ENCODE results near the gene RBM6.

Gene RBM6

DNA sequence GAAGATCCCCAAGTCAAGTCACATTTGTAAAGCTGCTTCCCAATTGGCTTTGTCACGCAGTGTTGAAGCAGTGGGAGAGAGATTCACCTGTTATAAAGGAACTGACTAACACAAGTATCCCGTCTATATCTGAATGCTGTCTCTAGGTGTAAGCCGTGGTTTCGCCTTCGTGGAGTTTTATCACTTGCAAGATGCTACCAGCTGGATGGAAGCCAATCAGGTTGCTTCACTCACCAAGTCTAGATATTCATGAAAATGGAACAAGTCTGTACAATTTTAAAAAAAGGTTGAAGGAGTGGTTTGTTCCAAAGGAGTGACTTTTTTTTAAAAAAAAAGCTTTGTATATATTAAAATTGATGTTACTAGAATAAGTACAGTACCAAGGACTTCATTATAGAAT, 160.4 kb downstream of the RBM6 start:
- H3K9me3 ChIP-seq, result no peaks in the 10 kb centered on the region
- H3K4me3 ChIP-seq, result no peak overlapping the region
- H3K4me2 ChIP-seq, result no peak overlapping the region
- no peaks in the 10 kb centered on the region for H3K4me1 ChIP-seq
- no peaks in the 10 kb centered on the region for H3K27me3 ChIP-seq
- H3K36me3 ChIP-seq, result peaks cover 100% of the 10 kb centered on the region
- no peak for TF ChIP-seq Cebpa-rat (IDR thresholded peaks at IDR 0.05)
- no peak overlapping the region for H3K27ac ChIP-seq
- H4K20me1 ChIP-seq, result peaks cover 80% of the 10 kb centered on the region
- no peak overlapping the region for H3K9ac ChIP-seq

DNA sequence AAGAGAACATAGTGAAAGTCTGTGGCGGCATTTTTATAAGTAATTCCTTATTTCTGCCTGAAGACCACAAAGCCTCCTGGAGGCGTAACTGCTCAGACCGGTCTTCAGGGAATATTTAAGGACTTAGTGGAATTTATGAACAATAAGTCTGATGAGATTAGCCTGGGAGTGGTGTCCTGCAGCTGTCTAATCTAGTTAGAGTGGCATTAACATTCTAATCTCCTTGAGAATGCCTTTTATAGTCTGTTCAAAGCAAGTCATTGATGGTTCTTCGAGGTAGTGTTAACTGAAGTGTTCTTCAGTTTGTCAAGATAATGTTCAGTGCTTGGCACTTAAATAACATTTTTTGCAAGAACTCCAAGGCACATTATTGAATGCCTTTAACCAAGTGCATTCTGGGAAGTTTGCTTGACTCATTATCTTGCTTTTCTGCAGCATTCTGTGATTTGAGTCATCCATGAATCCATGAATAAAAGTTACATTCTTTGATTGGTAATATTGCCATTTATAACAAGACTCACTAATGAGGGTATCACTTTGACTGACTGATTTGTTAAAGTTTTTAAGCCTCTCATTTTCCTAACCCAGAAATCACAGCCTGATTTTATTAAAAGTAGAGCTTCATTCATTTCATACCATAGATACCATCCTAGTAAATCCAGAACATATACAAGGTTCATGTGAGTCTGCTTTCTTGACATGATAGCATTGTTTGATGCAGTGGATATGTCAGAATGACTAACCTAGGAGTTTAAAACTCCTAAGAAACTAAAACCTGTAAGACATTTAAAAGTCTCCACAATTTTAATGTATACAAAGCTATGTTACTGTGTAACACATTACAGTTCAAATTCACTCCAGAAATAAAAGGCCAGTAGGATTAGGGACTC, 161.3 kb downstream of the RBM6 start:
- H3K36me3 ChIP-seq, result peaks cover 100% of the 10 kb centered on the region
- no peaks in the 10 kb centered on the region for H3K27me3 ChIP-seq
- no peak overlapping the region for H3K4me2 ChIP-seq
- H3K27ac ChIP-seq, result no peak overlapping the region
- H4K20me1 ChIP-seq, result peaks cover 72% of the 10 kb centered on the region
- TF ChIP-seq Cebpa-rat (IDR thresholded peaks at IDR 0.05), result no peak
- no peak overlapping the region for H3K4me3 ChIP-seq
- H3K9ac ChIP-seq, result no peak overlapping the region
- H3K9me3 ChIP-seq, result no peaks in the 10 kb centered on the region
- H3K4me1 ChIP-seq, result peaks cover 1% of the 10 kb centered on the region; the same call in 1 of the 2 replicates

DNA sequence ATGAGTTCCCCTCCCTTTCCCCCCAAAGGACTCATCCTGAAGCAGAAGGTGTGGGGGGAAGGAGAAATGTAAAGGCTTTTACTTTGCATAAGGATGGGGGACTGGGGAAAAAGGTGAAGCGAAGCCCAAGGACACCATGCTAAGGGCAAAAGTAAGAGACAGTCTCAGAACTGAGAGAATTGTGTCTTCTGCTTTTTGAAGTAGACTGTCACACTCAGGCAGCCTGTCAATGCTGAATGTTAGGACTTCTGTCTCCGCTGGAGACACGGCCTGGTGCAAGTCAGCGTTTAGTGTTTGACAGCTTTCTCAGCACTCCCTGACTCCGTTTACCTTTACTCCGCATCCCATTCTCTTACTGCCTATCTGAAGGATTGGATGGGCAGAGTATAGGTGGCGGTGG, 162.6 kb downstream of the RBM6 start:
- no peaks in the 10 kb centered on the region for H3K9me3 ChIP-seq
- no peak overlapping the region for H3K27ac ChIP-seq
- H3K9ac ChIP-seq, result no peak overlapping the region
- no peaks in the 10 kb centered on the region for H3K27me3 ChIP-seq
- no peak for TF ChIP-seq Cebpa-rat (IDR thresholded peaks at IDR 0.05)
- no peak overlapping the region for H3K4me2 ChIP-seq
- peaks cover 100% of the 10 kb centered on the region for H3K36me3 ChIP-seq
- no peak overlapping the region for H3K4me3 ChIP-seq
- peaks cover 15% of the 10 kb centered on the region for H3K4me1 ChIP-seq
- H4K20me1 ChIP-seq, result peaks cover 58% of the 10 kb centered on the region

DNA sequence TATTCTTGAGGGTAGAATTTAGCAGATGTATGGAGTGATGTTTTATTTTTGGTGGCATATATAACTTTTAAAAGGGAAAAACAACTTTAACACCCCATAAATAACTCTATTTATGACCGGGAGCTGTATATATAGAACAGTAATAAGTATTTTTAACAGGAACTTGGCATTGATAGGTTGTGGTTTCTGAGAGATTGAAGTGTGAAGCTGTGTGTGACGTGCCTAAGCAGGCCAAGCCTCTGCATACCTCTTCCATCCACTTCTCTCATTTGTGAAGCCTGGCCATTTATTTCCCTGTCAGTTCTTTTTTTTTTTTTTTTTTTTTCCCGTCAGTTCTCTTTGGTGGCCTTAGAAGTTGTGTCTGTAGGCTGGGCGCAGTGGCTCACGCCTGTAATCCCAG, 171.8 kb downstream of the RBM6 start:
- Histone ChIP-seq H3K9me3 (no peaks in the 10 kb centered on the region), H3K9ac (peak overlapping the region; percentile 54; the same call in 1 of the 2 replicates), H3K4me3 (no peak overlapping the region), H3K4me1 (peaks cover 66% of the 10 kb centered on the region), H3K4me2 (peak overlapping the region; percentile 83), H3K27me3 (no peaks in the 10 kb centered on the region), H3K36me3 (peaks cover 95% of the 10 kb centered on the region), H4K20me1 (peaks cover 12% of the 10 kb centered on the region), H3K27ac (peak overlapping the region; percentile 76)
- no peak for TF ChIP-seq Cebpa-rat (IDR thresholded peaks at IDR 0.05)

DNA sequence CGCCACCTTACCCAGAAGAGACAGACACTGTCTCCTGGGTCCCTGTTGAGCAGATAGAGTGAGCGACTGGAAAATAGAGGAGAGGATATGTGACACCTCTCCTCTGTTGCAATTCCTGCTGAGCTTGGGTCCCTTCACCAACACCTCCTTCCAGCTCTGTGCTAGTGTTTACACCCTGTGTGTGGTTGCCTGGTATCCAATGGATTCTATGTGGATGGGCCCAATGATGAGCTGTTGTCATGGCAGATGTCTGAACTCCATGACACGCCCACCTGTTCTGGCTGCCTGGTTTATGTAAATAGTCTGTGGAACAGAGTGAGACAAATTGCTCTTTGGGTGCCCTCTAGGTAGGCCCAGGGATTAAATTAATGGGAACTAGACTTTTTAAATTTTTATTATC, 172.5 kb downstream of the RBM6 start:
- Histone ChIP-seq H3K4me2 (peak overlapping the region; percentile 83), H3K27ac (peak overlapping the region; percentile 76), H3K9ac (peak overlapping the region; percentile 4; the same call in 1 of the 2 replicates), H3K4me1 (peaks cover 59% of the 10 kb centered on the region), H3K27me3 (no peaks in the 10 kb centered on the region), H4K20me1 (peaks cover 19% of the 10 kb centered on the region), H3K36me3 (peaks cover 95% of the 10 kb centered on the region), H3K9me3 (no peaks in the 10 kb centered on the region), H3K4me3 (no peak overlapping the region)
- no peak for TF ChIP-seq Cebpa-rat (IDR thresholded peaks at IDR 0.05)

DNA sequence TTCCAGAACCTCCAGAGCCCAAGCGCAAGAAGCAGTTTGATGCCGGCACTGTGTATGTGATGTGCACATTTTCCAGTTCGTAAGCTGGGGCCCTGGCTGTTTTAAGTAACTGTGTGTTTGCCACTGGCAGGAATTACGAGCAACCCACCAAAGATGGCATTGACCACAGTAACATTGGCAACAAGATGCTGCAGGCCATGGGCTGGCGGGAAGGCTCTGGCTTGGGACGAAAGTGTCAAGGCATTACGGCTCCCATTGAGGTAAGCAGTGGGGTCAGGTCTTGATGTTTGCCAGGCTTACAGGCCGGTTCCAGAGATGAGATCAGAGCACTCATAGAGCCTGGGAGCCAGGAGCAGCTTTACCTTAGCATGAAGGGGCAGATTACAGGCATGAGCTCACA, 177.2 kb downstream of the RBM6 start:
- no peak overlapping the region for H3K4me2 ChIP-seq
- peaks cover 96% of the 10 kb centered on the region for H3K36me3 ChIP-seq
- H3K4me3 ChIP-seq, result no peak overlapping the region
- H3K27ac ChIP-seq, result no peak overlapping the region
- H3K9ac ChIP-seq, result no peak overlapping the region
- peaks cover 23% of the 10 kb centered on the region for H3K4me1 ChIP-seq
- H3K9me3 ChIP-seq, result no peaks in the 10 kb centered on the region
- no peaks in the 10 kb centered on the region for H3K27me3 ChIP-seq
- no peak for TF ChIP-seq Cebpa-rat (IDR thresholded peaks at IDR 0.05)
- peaks cover 63% of the 10 kb centered on the region for H4K20me1 ChIP-seq

DNA sequence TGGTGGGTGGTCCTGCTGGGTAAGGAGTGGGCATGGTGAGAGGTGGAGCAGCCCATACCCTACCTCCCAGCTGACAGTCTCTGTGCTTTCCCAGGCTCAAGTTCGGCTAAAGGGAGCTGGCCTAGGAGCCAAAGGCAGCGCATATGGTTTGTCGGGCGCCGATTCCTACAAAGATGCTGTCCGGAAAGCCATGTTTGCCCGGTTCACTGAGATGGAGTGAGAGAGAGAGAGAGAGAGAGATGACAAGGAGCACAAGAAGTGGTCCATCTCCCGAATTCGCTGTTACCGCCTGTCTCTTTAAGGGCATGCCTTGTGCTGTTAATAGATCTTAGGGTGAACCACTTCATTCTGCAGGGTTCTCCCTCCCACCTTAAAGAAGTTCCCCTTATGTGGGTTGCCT, 178.3 kb downstream of the RBM6 start:
- H3K4me3 ChIP-seq, result no peak overlapping the region

DNA sequence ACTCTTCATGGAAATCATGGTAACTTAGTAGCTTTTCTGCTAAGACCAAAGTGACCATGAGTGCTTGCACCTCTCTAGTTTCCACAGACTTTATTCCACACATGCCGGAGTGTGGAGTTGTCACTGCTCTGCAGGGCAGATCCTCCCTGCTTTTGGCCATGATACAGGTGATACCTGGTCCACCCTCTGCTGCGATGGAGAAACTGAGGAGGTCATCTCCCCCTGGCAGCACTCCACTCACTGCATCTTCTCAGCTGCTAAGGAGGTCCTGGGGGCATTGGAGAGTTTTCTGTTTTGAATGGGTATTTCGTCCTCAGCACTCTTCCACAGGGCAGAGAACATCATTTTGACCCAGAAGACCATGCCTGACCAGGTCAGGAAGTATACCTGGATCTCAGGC, 179.8 kb downstream of the RBM6 start:
- H4K20me1 ChIP-seq, result peaks cover 67% of the 10 kb centered on the region
- TF ChIP-seq Cebpa-rat (IDR thresholded peaks at IDR 0.05), result no peak
- no peak overlapping the region for H3K4me2 ChIP-seq
- no peak overlapping the region for H3K4me3 ChIP-seq
- peaks cover 81% of the 10 kb centered on the region for H3K36me3 ChIP-seq
- H3K9me3 ChIP-seq, result no peaks in the 10 kb centered on the region
- no peak overlapping the region for H3K27ac ChIP-seq
- H3K4me1 ChIP-seq, result peaks cover 28% of the 10 kb centered on the region
- H3K9ac ChIP-seq, result no peak overlapping the region
- H3K27me3 ChIP-seq, result no peaks in the 10 kb centered on the region

More for the DNA sequence above, 178.3 kb downstream of the RBM6 start:
- peaks cover 17% of the 10 kb centered on the region for H3K4me1 ChIP-seq
- H3K27ac ChIP-seq, result no peak overlapping the region
- TF ChIP-seq Cebpa-rat (IDR thresholded peaks at IDR 0.05), result no peak
- H3K36me3 ChIP-seq, result peaks cover 96% of the 10 kb centered on the region
- no peaks in the 10 kb centered on the region for H3K27me3 ChIP-seq
- H3K9me3 ChIP-seq, result no peaks in the 10 kb centered on the region
- H3K9ac ChIP-seq, result no peak overlapping the region
- H4K20me1 ChIP-seq, result peaks cover 65% of the 10 kb centered on the region
- H3K4me2 ChIP-seq, result no peak overlapping the region

DNA sequence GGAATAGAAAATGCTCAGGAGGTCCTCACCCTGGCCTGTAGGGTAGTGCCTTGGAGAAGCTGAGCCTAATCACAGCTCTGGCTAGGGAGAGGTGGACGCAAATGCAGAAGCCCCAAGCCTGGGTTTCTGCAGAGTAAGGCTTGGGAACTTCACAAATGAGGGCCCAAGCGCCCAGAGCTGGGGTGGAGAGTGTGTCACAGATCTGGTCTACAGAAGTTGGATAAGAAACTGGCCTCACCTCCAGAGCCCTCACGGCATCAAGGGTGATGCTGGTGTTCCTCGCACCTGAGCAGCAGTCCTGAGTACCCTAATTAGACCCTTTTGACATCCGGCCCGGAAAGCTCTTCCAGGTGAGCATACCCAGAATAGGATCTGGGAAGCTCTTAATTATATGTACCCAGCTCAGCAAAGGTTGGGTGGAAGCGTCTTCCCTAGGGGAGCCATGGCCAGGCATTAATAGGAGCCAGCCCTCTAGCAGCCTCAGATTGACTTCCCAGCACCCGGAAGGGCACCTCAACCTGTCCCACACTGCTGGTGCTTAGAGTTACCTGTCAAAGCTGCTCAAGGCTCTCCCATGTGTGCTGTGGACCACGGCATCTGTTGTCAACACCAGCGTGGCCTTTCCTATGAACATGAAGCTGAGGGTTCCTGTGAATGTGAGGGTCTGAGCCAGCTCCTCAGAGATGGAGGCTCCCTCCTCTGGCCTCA, 180.6 kb downstream of the RBM6 start:
- Histone ChIP-seq H3K9ac (no peak overlapping the region), H3K36me3 (peaks cover 74% of the 10 kb centered on the region), H3K4me3 (no peak overlapping the region), H3K27ac (no peak overlapping the region), H3K4me1 (peaks cover 29% of the 10 kb centered on the region), H3K4me2 (no peak overlapping the region), H3K27me3 (no peaks in the 10 kb centered on the region), H4K20me1 (peaks cover 67% of the 10 kb centered on the region), H3K9me3 (no peaks in the 10 kb centered on the region)
- TF ChIP-seq Cebpa-rat (IDR thresholded peaks at IDR 0.05), result no peak

All from BLaER1 (cell line).